Measurements from ENCODE around the gene TIPRL. TPM values are rescaled to one million over a fixed set of nuclear protein-coding genes. Genes with fewer than 3 reads are reported as not detected.

TIPRL gene
- total and polyA plus RNA-seq, 2 of the 8 experiments (the other 6 are each of a cell fraction or from before 2014, with no cell fraction given), result 8.1 to 27.4 TPM

- TF ChIP-seq TEAD4 (IDR thresholded peaks at IDR 0.05; ENCODE audit: low read depth, low read length) (no peak), TAF7 (optimal IDR thresholded peaks at IDR 0.05; ENCODE audit: borderline replicate concordance, low read depth, low read length) (no peak)
These were observed 24.3 kb downstream of the TIPRL start (continued) for GRCh38 chr1:168202941-168203654.
